T-helper 1 cell treated with Interleukin-12 subunit alpha and Interleukin-12 subunit beta and Interleukin-4 antibody, amounts not matched to agents 30 ng/mL and 1 ng/mL, for 36 hours (primary cell): ENCODE results near the gene CHCHD3. TPM values are rescaled to one million over a fixed set of nuclear protein-coding genes. Genes with fewer than 3 reads are reported as not detected.

Experiments
- intact Hi-C: fragments of 100-400 bp; cut with micrococcal nuclease; formaldehyde crosslinking; loops from one replicate; pipeline ENCODE4 v1.15.1; 2024
- total RNA-seq: library from RNA; stranded (reverse); gene quantifications from 2 replicates; pipeline ENCODE4 v1.2.3, GENCODE V29; 2022

The CHCHD3 gene
- total RNA-seq, 1 donor from 2014 or later = 52.8 TPM

DNA sequence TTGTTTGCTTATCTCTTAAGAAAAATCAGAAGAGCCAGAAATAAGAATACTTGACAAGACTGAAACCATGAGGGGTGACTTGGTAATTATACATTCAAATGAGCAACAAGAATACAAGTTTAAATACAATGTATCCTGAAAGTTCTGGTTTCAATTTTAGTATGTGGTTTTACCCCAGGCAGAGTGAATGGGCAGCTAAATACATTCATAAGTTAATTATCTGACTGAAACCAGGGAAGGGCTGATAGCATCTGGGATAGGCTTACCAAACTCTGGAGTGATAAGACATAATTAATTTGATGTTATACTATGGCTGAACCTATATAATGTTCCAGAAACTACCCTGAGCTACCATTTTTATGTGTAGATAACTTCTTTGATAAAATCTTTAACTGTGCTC is 253.4 kb downstream of the CHCHD3 start:
- intact Hi-C loops = no loop called here

DNA sequence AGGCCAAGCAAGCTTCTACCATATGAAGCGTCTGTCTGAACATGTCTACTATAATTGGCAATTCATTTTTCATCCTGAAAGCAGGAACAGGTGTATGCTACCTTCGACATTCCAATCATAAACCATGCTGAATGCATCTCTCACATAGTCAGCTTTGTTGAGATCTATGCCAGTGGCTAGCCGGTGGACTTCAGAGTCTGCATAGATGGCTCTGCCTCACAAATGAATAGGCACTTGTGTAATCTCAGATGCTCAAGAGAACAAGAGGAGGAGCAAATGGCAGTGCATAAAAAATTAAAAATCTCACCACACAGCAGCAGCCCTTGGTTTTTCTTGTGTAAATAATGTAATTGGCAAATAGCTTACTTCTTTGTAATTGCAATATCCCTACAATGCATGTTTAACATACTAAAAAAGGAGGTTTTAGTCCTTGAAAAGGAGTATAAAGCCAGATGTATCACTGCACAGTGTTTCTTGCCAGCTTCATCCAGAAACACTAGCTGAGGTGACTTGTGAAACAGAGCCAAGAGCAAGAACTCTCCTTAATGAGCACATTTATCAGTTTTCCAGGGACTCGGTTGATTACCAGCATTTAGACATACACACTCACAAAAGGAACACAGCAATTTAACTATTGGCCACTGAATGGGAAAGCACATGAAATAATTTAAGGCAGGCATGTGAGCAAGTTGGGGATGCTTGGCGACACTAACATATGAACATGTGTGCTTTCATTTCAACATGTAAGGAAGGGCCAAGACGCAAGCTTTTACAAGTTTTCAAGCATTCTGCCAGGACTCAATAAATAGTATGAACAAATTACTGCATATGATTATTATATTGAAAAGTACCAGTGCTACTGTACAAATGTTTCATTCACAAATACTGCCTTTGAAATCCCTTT is 255.7 kb downstream of the CHCHD3 start:
- intact Hi-C loops = no loop called here

DNA sequence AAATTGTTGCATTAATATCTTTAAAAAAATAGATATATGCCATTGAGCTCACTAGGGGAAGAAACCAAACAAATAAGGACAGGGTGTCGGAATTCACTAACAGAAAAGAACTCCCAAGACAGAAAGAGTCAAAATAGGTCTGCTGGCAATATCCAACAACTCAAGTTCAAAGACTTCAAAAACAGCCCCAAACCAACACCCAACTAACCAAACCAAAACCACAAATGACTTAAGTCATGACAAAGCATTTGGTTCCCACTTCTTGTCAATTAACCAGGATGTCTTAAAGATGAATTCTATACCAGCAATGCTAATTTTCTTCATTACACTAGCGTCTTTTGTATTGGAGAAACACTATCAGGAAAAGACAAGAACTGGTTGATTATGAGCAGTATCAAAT is 256.7 kb downstream of the CHCHD3 start:
- intact Hi-C loops = no loop called here

DNA sequence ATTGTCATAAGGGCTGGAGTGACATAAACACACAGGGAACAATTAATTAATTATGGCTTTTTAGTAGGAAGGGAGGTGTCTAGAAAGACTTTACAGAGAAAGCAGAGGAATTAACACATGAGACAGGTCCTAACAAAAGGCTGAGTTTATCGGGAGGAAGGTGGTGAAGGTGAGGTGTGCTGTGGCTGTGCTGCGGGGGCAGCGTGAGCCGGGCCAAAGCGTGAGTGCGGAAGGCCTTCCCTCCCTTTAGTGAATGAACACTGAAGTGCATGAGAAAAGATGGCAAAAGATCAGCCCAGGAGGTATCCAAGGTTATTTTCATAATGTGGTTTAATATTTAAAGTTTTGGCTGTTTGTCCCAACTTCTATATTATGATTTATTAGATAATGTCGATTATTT is 262.2 kb downstream of the CHCHD3 start:
- intact Hi-C loops = no loop called here

- intact Hi-C loops = no loop called here
Measured at GRCh38 chr7:132817949-132818348, 263.9 kb downstream of the CHCHD3 start.

- intact Hi-C loops = no loop called here
Measured at GRCh38 chr7:132815696-132816311, 266.1 kb downstream of the CHCHD3 start.

- intact Hi-C loops = no loop called here
Measured at GRCh38 chr7:132815130-132815529, 266.8 kb downstream of the CHCHD3 start.

DNA sequence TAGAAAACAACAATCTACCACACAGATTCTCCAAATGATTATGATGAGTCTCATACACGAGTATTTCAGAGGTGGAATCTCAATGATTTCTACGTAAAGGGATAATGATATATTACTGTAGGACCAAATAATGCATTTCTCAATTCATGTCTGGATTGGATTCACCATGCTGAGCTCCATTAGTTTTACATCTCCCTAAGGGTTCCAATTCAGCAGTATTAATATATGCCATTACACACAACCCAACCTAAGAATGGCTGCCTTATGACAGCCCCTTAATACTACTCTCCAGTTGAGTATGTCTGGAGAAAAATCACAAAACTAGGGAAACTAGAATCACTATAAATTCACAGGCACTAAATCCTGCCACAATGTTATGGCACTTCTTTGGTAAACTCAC is 271.3 kb downstream of the CHCHD3 start:
- intact Hi-C loops = no loop called here

- intact Hi-C loops = no loop called here
Measured at GRCh38 chr7:132806834-132807233, 275.1 kb downstream of the CHCHD3 start.

GRCh38 chr7:132805766-132806165 is 276.1 kb downstream of the CHCHD3 start:
- intact Hi-C loops = no loop called here

DNA sequence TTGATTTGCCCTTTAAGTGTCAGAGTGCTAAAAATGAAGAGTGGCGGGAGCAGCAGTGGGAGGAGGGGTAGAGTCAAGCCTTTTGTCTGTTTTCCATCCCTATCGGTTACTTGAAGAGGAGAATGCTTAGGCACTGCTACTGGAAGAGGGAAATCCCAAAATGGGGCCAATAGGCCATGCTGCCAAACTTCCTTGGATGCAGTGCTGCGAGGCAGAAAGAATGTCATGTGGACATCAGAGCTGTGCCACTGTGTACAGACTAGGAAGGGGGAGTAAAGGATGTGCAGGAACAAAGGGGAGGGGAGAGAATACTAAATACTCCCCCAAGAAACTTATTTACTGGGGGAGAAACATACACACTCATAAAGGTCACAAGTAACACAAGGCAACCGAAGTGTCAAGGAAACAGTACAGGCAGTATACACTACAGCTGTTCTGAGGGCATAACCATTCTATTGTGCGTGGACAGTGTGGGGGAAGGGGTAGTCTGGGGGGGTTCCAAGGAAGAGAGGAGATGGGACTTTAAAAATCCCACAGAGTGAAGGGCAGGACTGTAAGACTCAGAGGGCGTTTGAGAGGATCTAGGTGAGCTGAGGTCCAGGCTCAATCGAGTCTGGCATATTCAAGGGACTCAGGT is 276.9 kb downstream of the CHCHD3 start:
- intact Hi-C loops = no loop called here

- intact Hi-C loops = no loop called here
Measured at GRCh38 chr7:132800522-132800921, 281.4 kb downstream of the CHCHD3 start.

GRCh38 chr7:132799081-132799413 is 282.8 kb downstream of the CHCHD3 start:
- intact Hi-C loops = loop anchor here (10.0 kb wide), 1 partner anchor 56 kb away; no protein-coding TSS in a partner anchor

- intact Hi-C loops = loop anchor here (10.0 kb wide), 1 partner anchor 58 kb away; no protein-coding TSS in a partner anchor
Measured at GRCh38 chr7:132797152-132797551, 284.7 kb downstream of the CHCHD3 start.

- intact Hi-C loops = loop anchor here (10.0 kb wide), 1 partner anchor 61 kb away; no protein-coding TSS in a partner anchor
Measured at GRCh38 chr7:132793474-132793873, 288.4 kb downstream of the CHCHD3 start.

DNA sequence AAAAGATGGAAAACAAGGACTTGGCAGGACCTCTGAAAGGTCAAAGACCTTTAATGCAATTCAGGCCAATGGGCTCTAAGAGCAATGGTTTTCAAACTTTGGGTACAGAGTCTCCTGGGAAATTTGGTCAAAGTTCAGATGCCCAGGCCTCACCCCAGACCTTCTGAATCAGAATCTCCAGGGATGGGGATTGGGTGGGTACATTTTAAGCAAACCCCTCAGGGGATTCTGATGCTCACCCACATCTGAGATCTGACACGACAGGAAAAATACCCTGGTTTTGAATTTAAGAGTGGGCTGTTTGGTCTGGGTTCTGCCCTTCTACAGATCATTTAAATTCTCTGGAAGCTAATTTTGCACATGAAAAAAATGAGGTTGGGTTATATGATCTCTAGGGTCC is 290.9 kb downstream of the CHCHD3 start:
- intact Hi-C loops = loop anchor here (10.0 kb wide), 1 partner anchor 64 kb away; no protein-coding TSS in a partner anchor

DNA sequence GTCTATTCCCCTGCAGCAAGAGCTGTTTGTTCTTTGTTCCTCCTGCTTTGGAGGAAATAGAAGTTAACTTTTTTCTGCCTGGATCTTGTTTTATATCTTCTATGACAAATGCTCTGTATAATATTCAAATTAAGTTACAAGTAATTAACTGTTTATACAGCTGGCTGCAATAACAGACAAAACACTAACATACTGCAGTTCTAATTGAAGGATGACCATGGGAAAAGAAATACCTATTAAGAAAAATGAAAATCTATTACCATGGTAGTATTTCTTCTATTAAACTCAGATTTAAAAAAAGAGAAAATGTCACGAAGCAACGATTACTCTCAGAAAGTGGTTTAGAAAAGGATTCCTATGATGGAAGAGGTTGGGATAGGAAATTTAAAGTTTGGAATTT is 291.8 kb downstream of the CHCHD3 start:
- intact Hi-C loops = loop anchor here (10.0 kb wide), 1 partner anchor 65 kb away; no protein-coding TSS in a partner anchor

DNA sequence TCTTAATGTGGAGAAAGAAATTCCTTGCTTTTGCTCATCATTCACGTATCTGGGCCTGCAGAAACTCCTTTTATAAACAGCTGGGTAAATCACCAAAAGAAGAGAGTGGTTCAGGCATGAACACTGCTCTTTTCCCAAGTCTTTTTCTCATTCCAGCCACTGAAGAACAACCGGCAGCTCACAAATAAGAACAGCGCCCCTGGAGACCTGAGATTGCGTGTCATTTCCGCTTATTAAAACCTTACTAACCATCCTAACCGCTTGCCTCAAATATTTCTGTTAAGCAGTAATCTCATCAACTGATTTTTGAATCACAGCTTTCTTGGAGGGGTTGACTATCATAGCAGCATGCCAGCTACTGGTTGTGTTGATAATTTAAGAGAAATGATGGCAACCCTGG is 292.6 kb downstream of the CHCHD3 start:
- intact Hi-C loops = no loop called here

GRCh38 chr7:132785870-132786269 is 296.0 kb downstream of the CHCHD3 start:
- intact Hi-C loops = no loop called here

GRCh38 chr7:132784406-132784805 is 297.5 kb downstream of the CHCHD3 start:
- intact Hi-C loops = no loop called here

- intact Hi-C loops = no loop called here
Measured at GRCh38 chr7:132783824-132784223, 298.1 kb downstream of the CHCHD3 start.
